Cardiac muscle cell (in vitro differentiated cells and primary cell): ENCODE measurements around the gene TFAP2E. TPM values are rescaled to one million over a fixed set of nuclear protein-coding genes. Genes with fewer than 3 reads are reported as not detected.

Source experiments
- DNase-seq, 2 donors: peaks; one replicate each; pipeline versions ENCODE4 v3.0.0 to v3.0.0-alpha.2; 2010 to 2017; ENCODE audit warnings: low read depth in 1 of 2, low spot score in 1 of 2
- H3K27ac ChIP-seq: fragments of 200-600 bp; sonication (generic); 2 replicates; pipeline ENCODE4 v1.5.1; 2016
- H3K27me3 ChIP-seq: fragments of 200-600 bp; sonication (generic); 2 replicates; pipeline ENCODE4 v1.6.0; 2016; ENCODE audit warnings: control low read depth
- H3K36me3 ChIP-seq: fragments of 200-600 bp; sonication (generic); 2 replicates; pipeline ENCODE4 v1.5.1; 2016; ENCODE audit warnings: control low read depth
- H3K4me1 ChIP-seq: fragments of 200-600 bp; sonication (generic); 2 replicates; pipeline ENCODE4 v1.8.1; 2017; ENCODE audit warnings: low read depth, mild to moderate bottlenecking, mixed run types
- H3K4me3 ChIP-seq: fragments of 200-600 bp; sonication (generic); 2 replicates; pipeline ENCODE4 v1.5.1; 2016; ENCODE audit warnings: mild to moderate bottlenecking
- H3K9me3 ChIP-seq: fragments of 200-600 bp; sonication (generic); 2 replicates; pipeline ENCODE4 v1.5.1; 2017; ENCODE audit warnings: low read depth, mild to moderate bottlenecking, control low read depth
- CTCF ChIP-seq: IDR thresholded peaks from 2 replicates; pipeline ENCODE4 v1.5.1; 2012; ENCODE audit warnings: low read depth, mild to moderate bottlenecking, low read length
- polyA plus RNA-seq: library from polyadenylated mRNA; unstranded; fragments of >200 nt; fragmentation: Nextera tagmentation; extraction: Ambion mirVana; gene quantifications from 2 replicates; pipeline ENCODE4 v1.2.1, GENCODE V29; 2016
- total RNA-seq: library from RNA; depleted of rRNA; stranded (reverse); fragments of >200 nt; gene quantifications from 2 replicates; pipeline ENCODE4 v1.2.3, GENCODE V29; 2016

TFAP2E gene
- total and polyA plus RNA-seq, 2 experiments from 2014 or later: 0.69 TPM; not detected in 1

- no peaks in the 10 kb centered on the region for H3K4me1 ChIP-seq
- H3K36me3 ChIP-seq: no peaks in the 10 kb centered on the region
- no peak for DNase-seq
- H3K27me3 ChIP-seq: peaks cover 69% of the 10 kb centered on the region
- no peaks in the 10 kb centered on the region for H3K9me3 ChIP-seq
- no peak overlapping the region for H3K4me3 ChIP-seq
- no peak overlapping the region for H3K27ac ChIP-seq
- TF ChIP-seq CTCF: no peak
Measured at GRCh38 chr1:35570589-35571137, 2.5 kb upstream of the TFAP2E start.

GRCh38 chr1:35571263-35571662 is 1.9 kb upstream of the TFAP2E start:
- no peaks in the 10 kb centered on the region for H3K36me3 ChIP-seq
- no peak overlapping the region for H3K27ac ChIP-seq
- H3K27me3 ChIP-seq: peaks cover 75% of the 10 kb centered on the region
- H3K4me3 ChIP-seq: no peak overlapping the region
- DNase-seq: no peak
- no peak for TF ChIP-seq CTCF
- no peaks in the 10 kb centered on the region for H3K9me3 ChIP-seq
- H3K4me1 ChIP-seq: no peaks in the 10 kb centered on the region

GRCh38 chr1:35572296-35572695 is 818 bp upstream of the TFAP2E start:
- DNase-seq: no peak
- no peak overlapping the region for H3K27ac ChIP-seq

GRCh38 chr1:35574125-35574654 is 1.1 kb downstream of the TFAP2E start:
- H3K4me1 ChIP-seq: no peaks in the 10 kb centered on the region
- H3K4me3 ChIP-seq: no peak overlapping the region
- peaks cover 100% of the 10 kb centered on the region for H3K27me3 ChIP-seq
- DNase-seq: no peak
- no peaks in the 10 kb centered on the region for H3K36me3 ChIP-seq
- TF ChIP-seq CTCF: no peak
- H3K9me3 ChIP-seq: no peaks in the 10 kb centered on the region
- H3K27ac ChIP-seq: no peak overlapping the region

More at GRCh38 chr1:35572296-35572695, 818 bp upstream of the TFAP2E start:
- Histone ChIP-seq H3K9me3 (no peaks in the 10 kb centered on the region), H3K36me3 (no peaks in the 10 kb centered on the region), H3K4me3 (no peak overlapping the region), H3K27me3 (peaks cover 85% of the 10 kb centered on the region), H3K4me1 (no peaks in the 10 kb centered on the region)
- no peak for TF ChIP-seq CTCF

- no peak for DNase-seq
- H3K4me1 ChIP-seq: no peaks in the 10 kb centered on the region
- no peak overlapping the region for H3K4me3 ChIP-seq
- no peaks in the 10 kb centered on the region for H3K9me3 ChIP-seq
- TF ChIP-seq CTCF: no peak
- no peaks in the 10 kb centered on the region for H3K36me3 ChIP-seq
- H3K27me3 ChIP-seq: peaks cover 99% of the 10 kb centered on the region
- H3K27ac ChIP-seq: no peak overlapping the region
Measured at GRCh38 chr1:35574655-35575415, 1.7 kb downstream of the TFAP2E start.
